Fibroblast of pulmonary artery (primary cell): ENCODE data around the gene FDXR.

ENCODE experiments used
- DNase-seq: peaks from one replicate; pipeline ENCODE4 v3.0.0-alpha.2; 2010; ENCODE audit warnings: low read depth
- H3K4me3 ChIP-seq: replicated peaks from 2 replicates; pipeline ENCODE4 v1.5.1; 2011; ENCODE audit warnings: low read depth, mild to moderate bottlenecking, control low read depth, low read length, moderate library complexity
- TF ChIP-seq, protein P1 (sequence below): IDR thresholded peaks from 2 replicates; pipeline ENCODE4 v1.5.1; 2011; ENCODE audit warnings: mild to moderate bottlenecking, control low read depth, low read length, inconsistent platforms; ENCODE audit errors: missing control alignments

FDXR gene

DNA sequence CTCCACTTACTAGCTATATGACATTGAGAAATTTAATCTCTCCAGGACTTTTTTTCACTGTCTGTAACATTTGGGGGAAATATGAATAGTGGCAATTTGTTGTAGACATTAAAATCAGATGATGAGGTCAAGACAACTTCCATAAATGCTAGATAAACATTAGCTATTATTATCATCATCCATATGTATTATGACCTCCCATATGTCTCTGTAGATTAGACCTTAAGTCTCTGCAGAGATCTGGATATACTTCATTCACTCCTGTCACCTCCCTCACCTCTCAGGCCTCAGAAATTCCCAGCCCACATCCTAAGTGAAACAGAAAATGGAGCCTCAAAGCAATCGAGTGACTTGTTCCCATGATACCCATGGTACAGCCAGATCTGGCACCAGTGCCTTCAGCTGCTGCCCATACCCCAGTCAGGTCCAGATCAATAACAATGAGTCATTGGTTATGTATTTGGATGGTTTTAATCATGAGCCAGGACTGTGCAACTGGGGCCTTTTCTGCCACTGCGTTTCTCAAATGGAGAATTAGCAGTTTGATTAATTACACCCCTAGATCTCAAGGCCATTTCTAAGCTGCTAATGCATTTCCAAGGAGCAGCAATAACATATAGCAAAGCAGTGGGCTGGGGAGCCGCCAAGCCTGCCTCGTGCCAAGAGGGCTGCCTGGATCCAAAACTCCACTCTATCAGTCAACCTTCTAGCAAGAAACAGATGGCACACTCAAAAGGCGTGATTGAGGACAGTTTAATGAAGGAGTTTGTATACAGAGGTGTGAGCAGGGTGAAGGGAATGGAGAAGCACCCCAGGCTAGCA lies 2.6 kb upstream of the FDXR start:
- no peak overlapping the region for H3K4me3 ChIP-seq
- TF ChIP-seq, protein P1, sequence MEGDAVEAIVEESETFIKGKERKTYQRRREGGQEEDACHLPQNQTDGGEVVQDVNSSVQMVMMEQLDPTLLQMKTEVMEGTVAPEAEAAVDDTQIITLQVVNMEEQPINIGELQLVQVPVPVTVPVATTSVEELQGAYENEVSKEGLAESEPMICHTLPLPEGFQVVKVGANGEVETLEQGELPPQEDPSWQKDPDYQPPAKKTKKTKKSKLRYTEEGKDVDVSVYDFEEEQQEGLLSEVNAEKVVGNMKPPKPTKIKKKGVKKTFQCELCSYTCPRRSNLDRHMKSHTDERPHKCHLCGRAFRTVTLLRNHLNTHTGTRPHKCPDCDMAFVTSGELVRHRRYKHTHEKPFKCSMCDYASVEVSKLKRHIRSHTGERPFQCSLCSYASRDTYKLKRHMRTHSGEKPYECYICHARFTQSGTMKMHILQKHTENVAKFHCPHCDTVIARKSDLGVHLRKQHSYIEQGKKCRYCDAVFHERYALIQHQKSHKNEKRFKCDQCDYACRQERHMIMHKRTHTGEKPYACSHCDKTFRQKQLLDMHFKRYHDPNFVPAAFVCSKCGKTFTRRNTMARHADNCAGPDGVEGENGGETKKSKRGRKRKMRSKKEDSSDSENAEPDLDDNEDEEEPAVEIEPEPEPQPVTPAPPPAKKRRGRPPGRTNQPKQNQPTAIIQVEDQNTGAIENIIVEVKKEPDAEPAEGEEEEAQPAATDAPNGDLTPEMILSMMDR = no peak
- no peak for DNase-seq

DNA sequence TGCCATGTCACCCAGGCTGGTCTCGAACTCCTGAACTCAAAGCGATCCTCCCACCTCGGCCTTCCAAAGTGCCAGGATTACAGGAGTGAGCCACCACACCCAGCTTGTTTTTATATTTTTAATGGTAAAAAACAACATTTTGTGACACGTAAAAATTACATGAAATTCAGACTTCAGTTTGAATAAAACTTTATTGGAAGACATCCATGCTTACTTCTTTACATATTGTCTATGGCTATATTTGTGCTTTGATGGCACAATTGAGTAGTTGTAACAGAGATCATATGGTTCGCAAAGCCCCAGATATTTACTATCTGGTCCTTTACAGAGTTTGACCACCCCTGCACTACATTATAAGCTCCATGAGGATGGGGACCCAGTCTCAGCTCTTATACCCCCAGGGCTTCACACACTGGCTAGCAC lies 1.8 kb upstream of the FDXR start:
- no peak for DNase-seq
- H3K4me3 ChIP-seq = no peak overlapping the region
- TF ChIP-seq, protein P1 = no peak

DNA sequence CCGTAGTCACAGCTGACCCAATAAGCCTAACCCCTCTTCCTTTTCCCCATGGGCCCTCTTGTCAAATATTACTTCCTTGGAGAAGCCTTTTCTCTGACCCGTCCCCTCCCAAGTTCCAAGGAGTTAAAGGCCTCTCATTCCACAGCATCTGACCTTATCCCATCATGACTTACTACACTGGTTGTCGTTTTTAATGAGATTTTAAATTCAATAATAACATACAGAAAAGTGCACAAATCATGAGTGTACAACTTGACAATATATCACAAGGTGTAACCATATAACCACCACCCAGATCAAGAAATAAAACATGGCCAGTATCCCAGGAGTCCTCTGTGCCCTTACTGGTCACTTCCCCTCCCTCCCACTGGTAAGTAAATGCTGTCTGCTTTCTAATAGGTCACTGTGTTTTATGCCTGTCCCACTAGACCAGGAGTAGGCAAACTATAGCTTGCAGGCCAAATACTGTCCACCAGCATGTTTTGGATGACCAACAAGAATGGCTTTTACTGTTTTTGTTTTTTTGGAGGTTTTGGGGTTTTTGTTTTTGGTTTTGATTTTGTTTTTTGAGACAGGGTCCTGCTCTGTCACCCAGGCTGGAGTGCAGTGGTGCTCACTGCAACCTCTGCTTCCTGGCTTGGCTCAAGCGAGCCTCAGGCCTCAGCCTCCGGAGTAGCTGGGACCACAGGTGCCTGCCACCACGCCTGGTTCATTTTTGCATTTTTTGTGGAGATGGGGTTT lies 1.2 kb upstream of the FDXR start:
- TF ChIP-seq, protein P1 = no peak
- peak overlapping the region; percentile 82 for H3K4me3 ChIP-seq
- DNase-seq = peak; percentile 10

DNA sequence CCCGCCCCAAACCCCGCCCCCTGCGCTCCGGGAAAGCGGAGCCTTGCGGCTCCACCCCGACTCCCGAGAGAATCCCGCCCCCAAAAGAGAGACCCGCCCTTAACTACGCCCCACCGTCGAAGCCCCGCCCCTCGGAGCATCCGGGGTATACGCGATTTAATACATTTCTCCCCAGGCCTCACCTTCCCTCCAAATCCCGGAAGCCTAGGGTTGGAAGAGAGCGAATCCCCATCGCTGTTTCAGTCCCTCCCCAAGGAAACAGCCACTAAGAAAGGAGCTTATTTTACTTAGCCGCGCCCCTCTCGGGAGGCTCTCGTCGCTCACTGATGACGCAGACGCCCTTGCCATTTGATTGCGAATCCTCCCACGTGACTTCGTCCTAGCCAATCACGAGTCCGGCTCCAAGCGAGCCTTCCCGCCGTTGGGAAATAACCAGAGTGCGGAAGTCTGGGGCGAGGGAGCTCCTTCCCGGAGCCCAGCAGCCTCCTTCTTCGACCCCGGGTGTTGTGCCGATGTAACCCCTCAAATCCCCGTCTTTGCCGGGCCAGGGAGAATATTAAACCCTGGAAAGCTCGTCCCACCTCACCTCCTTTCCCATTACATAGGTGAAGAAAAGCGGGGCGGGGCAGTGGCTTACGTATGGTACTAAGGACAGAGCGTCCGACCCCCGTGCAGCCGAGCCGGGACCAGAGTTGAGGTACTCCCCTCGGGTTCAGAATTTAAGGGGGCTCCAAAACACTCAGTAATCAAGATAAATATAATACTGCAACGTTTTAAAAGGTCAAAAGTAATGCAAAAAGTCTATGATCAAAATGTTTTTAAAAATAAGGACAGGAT lies 461 bp upstream of the FDXR start:
- TF ChIP-seq, protein P1 = no peak

DNA sequence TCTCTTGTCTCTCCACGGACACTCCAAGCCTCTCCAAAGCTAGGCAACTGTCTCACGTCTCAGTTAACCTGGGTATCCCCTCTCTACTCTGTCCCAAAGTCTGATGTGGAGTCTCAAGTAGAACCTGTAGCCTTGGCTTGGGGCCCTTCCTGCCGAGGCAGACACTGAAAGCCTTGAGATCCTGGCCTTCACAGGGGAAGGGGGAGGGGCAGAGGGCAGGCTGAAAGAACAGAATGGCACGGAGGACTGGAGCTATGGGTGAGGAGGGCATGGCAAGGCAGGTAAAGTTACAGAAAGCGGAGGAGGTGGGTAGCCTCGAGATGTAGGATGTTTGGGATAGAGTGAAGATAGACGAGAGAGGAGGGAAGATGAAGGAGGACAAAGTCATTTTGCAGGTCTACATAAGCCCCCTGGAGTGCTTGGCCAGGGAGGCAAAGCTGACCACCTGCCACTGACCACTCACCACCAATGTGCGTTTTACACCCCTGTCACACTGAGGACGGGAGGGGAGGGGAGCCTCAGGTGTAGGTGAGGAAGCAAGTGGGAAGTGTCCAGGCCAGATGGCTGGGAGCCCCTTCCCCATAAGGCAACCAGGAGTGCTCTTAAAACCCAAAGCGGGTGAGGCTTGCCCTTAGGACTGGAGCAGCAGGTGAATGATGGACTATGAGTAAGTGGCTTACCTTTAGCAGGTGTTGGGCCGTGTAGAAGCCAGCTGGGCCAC lies 1.3 kb downstream of the FDXR start:
- peak overlapping the region; percentile 79 for H3K4me3 ChIP-seq
- no peak for DNase-seq

More for the DNA sequence above, 461 bp upstream of the FDXR start:
- DNase-seq = peak; percentile 100
- H3K4me3 ChIP-seq = peak overlapping the region; percentile 82

More for the DNA sequence above, 1.3 kb downstream of the FDXR start:
- TF ChIP-seq, protein P1 = no peak
